ENCODE results near the gene PLXNB3.

The PLXNB3 gene

DNA sequence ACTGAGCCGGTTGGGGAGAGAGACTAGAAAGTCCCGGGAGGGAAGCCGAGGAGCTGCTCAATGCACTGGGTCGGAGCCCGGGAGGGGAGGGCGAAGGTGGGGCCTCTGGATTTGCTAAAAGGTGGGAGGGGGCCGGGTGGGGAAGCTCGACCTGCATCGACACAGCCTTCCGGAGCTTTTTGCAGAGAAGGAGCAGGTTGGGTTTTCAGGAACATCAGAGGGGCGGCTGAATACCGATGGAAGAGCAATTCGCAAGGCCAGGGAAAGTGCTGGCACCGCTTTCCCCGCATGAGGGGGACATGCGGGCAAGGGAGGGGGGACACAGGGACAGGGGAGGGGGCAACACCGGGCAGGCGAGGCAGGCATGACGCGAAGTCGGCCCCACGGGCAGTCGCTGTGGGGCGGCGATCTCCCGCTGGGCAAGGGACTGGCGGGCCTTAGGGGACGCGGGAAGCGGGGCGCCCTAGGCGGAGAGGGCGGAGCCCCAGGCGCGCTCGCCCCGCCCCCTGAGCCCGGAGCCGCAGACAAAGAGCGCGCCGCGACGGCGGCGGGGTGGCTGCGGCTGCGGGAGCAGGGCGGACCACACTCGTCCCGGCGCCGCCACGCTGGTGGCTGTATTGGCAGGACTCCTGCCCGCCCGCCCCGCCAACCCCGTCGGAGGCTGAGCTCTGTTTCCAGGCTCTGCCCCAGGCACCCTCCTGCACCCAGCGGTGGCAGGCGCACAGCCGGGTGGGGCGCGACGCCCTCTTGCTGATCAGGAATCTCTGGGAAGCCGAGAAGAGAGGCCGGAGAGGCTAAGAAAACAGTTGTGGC is 54.7 kb downstream of the PLXNB3 start:
- DNase-seq = peak; percentile 53

DNA sequence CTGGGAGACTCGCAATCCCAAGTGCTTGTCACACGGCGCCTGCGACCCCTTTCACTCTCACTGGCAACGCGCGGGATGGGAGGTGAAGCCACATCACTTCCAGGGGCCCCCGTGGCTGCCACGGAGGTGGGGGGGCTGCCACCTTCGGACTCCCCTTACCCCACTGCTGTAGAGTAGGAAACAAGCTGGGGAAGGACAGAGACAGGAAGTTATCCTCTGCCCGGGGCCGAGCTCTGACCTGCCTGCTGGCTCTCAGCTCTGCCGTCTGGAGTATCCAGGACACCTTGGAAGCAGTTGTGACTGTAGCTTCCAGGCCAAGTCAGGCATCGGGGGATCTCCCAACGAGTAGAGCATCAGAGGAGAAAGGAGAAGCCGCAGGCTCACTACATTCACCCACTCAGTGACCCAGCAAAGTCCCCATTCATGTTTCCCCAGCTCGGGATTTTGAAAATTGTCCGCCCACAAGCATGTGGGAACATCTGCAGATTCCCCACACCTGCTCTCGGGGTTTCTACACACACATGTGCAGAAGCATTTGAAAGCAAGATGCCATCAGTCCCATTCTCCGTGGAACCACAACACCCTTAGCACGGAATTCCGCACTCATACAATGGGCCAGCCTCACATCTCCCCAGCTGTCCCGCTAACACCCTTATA is 55.5 kb downstream of the PLXNB3 start:
- no peak for DNase-seq

DNA sequence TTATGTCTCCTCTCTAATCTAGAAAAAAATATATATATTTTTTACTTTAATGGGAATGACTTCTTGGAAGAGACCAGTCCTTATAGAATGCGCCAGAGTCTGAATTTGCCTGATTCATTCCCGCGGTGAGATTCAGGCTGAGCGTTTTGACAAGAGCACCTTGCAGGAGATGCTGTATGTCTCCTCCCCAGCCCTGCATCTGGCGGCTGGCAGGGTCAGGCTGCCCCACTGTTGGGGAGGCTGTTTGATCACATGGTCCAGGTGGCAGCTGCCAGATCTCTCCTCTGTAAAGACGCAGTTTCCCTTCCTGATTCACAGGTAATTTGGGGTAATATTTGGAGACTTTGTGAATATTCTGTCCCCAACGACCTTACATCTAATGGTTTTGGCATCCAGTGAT is 56.6 kb downstream of the PLXNB3 start:
- DNase-seq = no peak

DNA sequence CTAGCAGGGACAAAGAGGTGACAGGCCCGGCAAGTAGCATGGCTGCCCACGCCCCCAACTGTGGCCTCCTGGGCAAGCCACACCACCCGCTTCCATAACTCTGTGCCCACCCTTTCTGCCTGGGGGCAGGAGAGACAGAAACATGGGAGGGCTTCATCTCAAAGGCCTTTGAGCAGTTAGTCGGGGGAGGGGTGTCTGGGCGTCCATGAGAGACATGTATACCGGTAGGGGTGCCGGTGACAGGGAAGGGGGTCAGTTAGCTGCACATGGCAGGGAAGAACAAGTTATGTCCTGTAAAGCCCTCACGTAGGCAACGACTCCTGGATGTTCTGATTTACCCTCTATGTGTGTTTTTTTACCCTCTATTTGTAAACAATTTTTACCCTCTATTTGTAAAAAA is 57.0 kb downstream of the PLXNB3 start:
- no peak for DNase-seq

DNA sequence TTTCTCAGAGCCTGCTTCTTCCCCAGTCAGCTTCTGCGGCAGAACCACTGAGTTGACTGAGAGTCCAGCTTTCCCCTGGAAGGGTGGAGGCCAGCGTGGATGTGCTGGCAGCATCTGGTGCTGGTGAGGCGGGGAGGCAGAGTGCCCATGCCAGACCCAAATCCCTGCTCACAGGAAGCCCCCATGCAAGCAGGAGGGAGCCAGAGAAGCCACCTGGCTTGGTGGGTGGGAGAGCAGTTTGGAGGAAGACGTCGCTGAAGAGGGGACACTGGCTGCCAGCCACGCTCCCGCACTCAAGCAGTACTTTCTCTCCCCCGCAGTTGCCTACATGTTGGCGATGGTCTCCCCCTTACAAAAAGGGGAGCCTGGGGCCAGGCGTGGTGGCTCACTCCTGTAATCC is 60.3 kb downstream of the PLXNB3 start:
- DNase-seq = no peak

DNA sequence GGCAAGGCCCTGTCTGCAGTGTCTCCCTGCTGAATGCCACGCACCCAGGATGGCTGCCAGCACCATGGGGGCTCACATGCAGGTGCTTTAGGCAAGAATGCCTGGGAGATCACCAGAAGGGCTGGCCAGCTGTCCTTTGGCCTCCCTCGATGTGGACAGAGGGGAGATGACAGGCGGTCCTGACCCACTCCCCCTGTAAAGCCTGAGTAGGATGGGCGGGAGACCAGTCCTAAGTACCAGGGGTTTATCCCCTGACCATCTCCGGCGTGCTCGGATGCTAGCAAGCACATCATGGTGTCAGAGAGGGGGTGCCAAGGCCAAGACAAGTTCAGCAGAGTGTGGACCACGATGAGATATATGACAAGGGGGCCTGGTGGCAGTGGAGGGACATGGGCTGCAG is 61.0 kb downstream of the PLXNB3 start:
- DNase-seq = no peak
